Measurements from ENCODE around the gene SH3D19. TPM values are rescaled to one million over a fixed set of nuclear protein-coding genes. Genes with fewer than 3 reads are reported as not detected.

SH3D19 gene
- total RNA-seq, 1 donor from 2014 or later: not detected

DNA sequence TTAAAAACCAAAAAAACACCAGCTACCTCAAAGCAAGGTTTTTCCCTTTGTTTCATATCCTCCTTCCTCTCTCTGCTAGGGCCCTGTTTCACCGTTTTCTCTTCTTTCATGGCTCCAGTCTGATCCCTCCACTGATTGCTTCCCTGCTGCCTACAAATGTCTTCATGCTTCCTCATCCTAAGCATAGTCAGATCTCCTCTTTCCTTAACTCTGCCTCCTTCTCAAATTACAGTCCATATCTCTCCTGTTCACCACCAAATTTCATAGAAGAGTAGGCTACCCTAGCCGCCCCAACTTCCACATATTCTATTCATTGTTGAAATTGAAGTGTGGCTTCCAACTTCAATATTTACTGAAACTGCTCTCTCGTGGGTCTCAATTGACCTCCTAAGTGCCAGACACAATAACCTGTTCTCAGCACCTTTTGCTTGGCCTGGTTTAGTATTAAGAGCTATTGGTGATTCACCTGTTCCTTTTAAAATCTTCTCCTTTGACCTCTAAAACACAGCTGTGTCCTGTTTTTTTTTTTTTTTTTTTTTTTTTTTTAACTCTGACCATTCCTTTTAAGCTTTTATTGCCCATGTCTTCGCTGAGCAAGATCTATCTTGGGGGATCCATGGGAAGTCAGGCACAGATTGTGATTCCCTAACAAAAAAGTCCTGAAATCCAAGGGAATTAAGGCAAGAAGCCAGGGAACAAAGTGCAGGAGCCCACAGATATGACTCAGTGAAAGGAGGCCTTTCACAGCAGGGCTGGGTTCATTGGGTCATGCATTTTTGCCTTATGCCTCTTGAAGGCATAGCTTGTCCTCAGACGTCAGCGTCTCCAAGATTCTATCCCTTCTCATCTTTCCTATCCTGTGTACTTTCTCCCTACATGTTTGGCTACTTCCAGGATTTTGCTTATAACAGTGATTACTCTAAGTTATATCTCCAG is 140.6 kb downstream of the SH3D19 start:
- Mint-ChIP-seq H3K36me3 (ENCODE audit: low read depth) (no peaks in the 10 kb centered on the region), H3K9me3 (no peaks in the 10 kb centered on the region), H3K4me1 (ENCODE audit: low read depth) (no peaks in the 10 kb centered on the region), H3K27ac (no peak overlapping the region), H3K27me3 (ENCODE audit: insufficient read depth) (peaks cover 2% of the 10 kb centered on the region), H3K4me3 (no peak overlapping the region)
- DNase-seq (ENCODE audit: low spot score): no peak
- intact Hi-C loops (cut with micrococcal nuclease): no loop called here

DNA sequence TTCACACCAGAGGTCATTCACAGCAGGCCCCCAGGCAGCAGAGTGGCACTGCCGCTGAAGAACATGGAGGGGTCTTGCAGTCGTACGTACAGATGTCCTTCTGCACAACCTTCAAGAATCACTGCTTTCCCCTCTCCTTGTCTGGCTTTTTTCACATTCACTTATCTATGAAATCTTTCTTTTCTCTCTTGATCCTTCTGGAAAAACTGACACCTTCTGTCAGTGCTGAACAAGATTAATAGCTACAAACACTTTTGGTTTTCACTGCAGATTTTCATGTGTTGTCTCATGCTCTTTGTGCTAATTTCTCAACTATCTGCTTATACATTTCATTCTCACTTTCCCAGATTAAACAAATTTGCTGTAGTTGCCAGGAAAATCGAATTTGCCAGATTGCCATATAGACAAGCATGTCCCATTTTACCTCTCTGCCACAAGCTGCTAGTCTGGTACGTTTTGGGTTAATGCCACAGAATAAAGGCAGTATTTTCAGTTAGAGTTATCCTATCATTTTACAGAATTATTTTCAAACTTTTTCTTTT is 142.9 kb downstream of the SH3D19 start:
- peaks cover 2% of the 10 kb centered on the region for H3K27me3 Mint-ChIP-seq (ENCODE audit: insufficient read depth)
- intact Hi-C loops (cut with micrococcal nuclease): no loop called here
- H3K27ac Mint-ChIP-seq: no peak overlapping the region
- H3K36me3 Mint-ChIP-seq (ENCODE audit: low read depth): no peaks in the 10 kb centered on the region
- H3K4me3 Mint-ChIP-seq: no peak overlapping the region
- H3K9me3 Mint-ChIP-seq: no peaks in the 10 kb centered on the region
- no peaks in the 10 kb centered on the region for H3K4me1 Mint-ChIP-seq (ENCODE audit: low read depth)
- DNase-seq (ENCODE audit: low spot score): no peak

DNA sequence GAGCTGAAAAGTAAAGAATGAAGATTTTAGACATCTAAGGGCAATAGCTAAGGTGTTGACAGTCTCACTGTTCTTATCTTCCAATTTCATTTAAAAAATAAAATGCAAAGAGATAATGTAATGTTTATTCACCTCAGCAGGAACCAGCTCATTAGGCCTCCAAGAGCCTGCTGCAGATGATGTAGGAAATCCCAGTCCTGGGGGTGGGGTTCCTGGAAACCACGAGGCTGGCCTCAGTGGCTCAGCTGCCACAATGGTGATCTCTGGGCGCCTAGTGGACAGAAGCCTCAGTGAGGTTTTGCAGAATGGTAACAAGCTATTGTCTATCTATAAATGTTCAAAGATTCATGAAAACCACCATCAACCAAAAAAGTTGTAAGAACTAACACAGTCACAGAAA is 148.7 kb downstream of the SH3D19 start:
- H3K4me3 Mint-ChIP-seq: no peak overlapping the region
- DNase-seq (ENCODE audit: low spot score): no peak
- intact Hi-C loops (cut with micrococcal nuclease): no loop called here
- H3K4me1 Mint-ChIP-seq (ENCODE audit: low read depth): no peaks in the 10 kb centered on the region
- H3K27ac Mint-ChIP-seq: no peak overlapping the region
- H3K27me3 Mint-ChIP-seq (ENCODE audit: insufficient read depth): no peaks in the 10 kb centered on the region
- H3K36me3 Mint-ChIP-seq (ENCODE audit: low read depth): no peaks in the 10 kb centered on the region
- no peaks in the 10 kb centered on the region for H3K9me3 Mint-ChIP-seq

DNA sequence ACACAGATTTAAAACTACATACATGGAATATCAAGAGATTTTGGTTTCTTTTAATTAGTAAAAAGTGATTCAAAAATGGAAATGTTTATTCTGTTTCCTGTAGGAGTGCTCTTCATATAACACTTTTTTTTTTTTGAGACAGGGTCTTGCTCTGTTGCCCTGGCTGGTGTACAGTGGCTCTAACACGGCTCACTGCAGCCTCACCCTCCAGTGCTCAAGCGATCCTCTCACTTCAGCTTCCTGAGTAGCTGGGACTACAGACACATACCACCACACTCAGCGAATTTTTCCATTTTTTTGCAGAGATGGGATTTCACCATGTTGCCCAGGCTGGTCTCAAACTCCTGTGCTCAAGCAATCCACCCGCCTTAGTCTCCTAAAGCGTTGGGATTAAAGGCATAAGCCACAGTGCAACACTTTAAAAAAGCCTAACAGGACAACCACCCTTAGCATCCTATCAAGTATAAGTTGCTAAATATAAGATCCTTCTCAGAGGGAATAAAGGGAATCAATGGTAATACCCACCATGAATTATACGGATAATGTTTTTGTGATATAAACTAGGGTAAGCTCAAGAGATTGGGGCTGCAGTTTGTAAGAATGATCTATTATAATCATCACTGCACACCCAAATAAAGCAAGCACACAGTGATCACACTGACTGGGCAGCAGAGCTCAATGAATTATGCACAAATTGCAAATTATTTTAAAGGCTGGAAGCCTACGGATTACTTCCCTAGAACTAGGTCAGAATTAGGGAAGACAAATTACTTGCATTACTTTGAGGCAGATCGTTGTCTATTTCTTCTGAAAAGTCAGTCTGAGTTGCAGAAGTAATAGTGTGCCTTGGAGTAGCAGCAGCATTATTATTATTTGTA is 149.4 kb downstream of the SH3D19 start:
- DNase-seq (ENCODE audit: low spot score): no peak
- no peaks in the 10 kb centered on the region for H3K9me3 Mint-ChIP-seq
- intact Hi-C loops (cut with micrococcal nuclease): no loop called here
- H3K36me3 Mint-ChIP-seq (ENCODE audit: low read depth): no peaks in the 10 kb centered on the region
- H3K27ac Mint-ChIP-seq: no peak overlapping the region
- no peaks in the 10 kb centered on the region for H3K4me1 Mint-ChIP-seq (ENCODE audit: low read depth)
- H3K4me3 Mint-ChIP-seq: no peak overlapping the region
- no peaks in the 10 kb centered on the region for H3K27me3 Mint-ChIP-seq (ENCODE audit: insufficient read depth)

DNA sequence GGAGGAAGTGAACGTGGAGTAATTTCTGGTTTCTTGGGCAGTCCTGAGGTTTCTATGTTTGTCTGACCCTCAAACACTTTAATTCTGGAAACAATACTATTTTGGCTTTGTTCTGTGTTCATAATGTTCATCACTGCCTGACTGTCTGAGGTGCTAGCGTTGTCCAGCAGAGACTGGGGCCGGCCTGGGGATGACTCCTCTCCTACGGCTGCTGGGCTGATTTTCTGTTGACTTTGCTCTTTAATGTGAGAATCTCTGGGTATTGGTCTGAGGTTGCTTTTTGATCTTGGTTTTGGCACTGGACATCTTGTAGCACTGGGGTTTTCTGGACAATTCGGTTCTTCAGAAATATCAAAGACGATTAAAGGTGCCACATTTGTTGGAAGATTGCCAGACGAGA is 150.2 kb downstream of the SH3D19 start:
- no peak overlapping the region for H3K27ac Mint-ChIP-seq
- H3K4me1 Mint-ChIP-seq (ENCODE audit: low read depth): no peaks in the 10 kb centered on the region
- H3K36me3 Mint-ChIP-seq (ENCODE audit: low read depth): no peaks in the 10 kb centered on the region
- no peak overlapping the region for H3K4me3 Mint-ChIP-seq
- H3K9me3 Mint-ChIP-seq: no peaks in the 10 kb centered on the region
- intact Hi-C loops (cut with micrococcal nuclease): no loop called here
- DNase-seq (ENCODE audit: low spot score): no peak
- H3K27me3 Mint-ChIP-seq (ENCODE audit: insufficient read depth): no peaks in the 10 kb centered on the region

DNA sequence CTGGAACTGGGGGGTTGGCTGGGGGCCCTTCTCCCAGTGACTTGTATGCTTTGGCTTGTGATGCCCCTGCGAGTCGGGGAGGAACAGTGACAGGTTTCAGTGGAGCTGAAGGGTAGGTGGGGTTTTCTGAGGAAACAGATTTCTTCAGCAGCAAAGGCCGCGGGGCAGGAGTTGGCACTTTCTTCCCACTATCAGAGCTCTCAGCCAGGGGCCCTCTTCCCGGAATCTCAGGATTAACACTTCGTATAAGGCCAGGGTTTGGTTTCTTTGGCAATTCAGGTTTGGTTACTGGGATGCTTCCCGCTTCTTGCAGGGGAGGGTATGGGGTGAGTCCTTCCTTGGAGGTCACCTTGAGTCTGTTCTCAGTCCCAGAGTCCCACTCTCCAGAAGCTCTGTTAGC is 150.6 kb downstream of the SH3D19 start:
- no peak for DNase-seq (ENCODE audit: low spot score)
- intact Hi-C loops (cut with micrococcal nuclease): no loop called here
- H3K9me3 Mint-ChIP-seq: no peaks in the 10 kb centered on the region
- H3K27me3 Mint-ChIP-seq (ENCODE audit: insufficient read depth): no peaks in the 10 kb centered on the region
- H3K36me3 Mint-ChIP-seq (ENCODE audit: low read depth): no peaks in the 10 kb centered on the region
- no peaks in the 10 kb centered on the region for H3K4me1 Mint-ChIP-seq (ENCODE audit: low read depth)
- no peak overlapping the region for H3K27ac Mint-ChIP-seq
- H3K4me3 Mint-ChIP-seq: no peak overlapping the region

DNA sequence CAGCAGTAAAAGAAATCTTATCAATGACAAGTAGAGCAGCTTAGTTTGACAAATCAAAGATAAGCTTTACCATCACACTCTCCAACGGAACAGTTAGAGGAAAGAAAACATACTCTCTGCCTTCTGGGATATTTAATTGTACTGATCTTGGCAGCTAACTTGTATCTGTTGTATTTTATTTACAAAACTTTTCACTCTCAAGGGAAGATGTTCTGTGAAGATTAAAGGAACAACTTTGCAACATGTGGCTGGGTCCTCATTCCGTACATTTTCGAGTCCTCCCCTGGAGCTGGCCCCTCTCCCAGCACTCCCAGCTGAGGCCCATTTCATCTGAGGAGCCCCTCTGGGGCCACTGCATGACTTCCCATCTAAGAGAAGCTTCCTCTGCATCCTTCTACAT is 151.5 kb downstream of the SH3D19 start:
- H3K27ac Mint-ChIP-seq: no peak overlapping the region
- no peak overlapping the region for H3K4me3 Mint-ChIP-seq
- intact Hi-C loops (cut with micrococcal nuclease): no loop called here
- H3K9me3 Mint-ChIP-seq: no peaks in the 10 kb centered on the region
- H3K4me1 Mint-ChIP-seq (ENCODE audit: low read depth): no peaks in the 10 kb centered on the region
- no peaks in the 10 kb centered on the region for H3K36me3 Mint-ChIP-seq (ENCODE audit: low read depth)
- no peak for DNase-seq (ENCODE audit: low spot score)
- H3K27me3 Mint-ChIP-seq (ENCODE audit: insufficient read depth): no peaks in the 10 kb centered on the region

DNA sequence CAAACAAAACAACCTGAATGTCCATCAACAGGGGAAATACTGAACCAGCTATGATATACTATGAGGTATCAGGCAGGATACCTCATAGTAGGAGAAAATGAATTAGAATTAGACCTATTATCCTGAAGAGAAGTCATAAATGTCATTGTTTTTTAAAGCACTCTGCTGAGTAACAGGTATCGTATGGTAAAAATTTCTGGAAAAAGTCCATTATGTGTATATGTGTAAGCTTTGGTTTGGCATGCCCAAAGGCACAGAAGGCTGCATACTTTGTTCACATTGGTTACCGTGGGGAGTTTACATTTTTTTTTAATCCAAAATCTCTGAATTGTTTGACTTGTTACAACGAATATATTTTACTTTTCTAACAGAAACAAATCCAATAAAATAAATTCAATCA is 155.5 kb downstream of the SH3D19 start:
- Mint-ChIP-seq H3K27me3 (ENCODE audit: insufficient read depth) (peaks cover 5% of the 10 kb centered on the region), H3K36me3 (ENCODE audit: low read depth) (no peaks in the 10 kb centered on the region), H3K9me3 (no peaks in the 10 kb centered on the region), H3K27ac (no peak overlapping the region), H3K4me3 (no peak overlapping the region), H3K4me1 (ENCODE audit: low read depth) (no peaks in the 10 kb centered on the region)
- DNase-seq (ENCODE audit: low spot score): no peak
- intact Hi-C loops (cut with micrococcal nuclease): no loop called here

DNA sequence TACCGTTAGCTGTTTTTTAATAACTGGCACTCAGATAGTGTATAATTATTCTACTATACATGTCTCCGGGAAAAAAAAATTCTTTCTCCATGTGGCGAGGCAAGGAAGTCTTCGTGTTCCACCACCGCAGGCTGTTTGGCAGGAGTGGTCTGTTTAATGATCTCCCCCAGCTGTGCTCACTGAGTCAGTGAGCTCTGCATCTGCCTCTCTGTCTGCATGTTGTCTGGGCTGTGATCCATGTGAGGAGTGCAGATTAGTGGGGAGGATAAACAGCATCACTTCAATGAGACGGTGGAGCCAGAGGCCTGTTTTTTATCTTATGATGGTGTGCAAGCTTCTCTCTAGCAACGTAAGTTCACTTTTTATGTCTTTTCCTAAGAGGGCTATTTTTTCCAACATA is 156.2 kb downstream of the SH3D19 start:
- no peak overlapping the region for H3K27ac Mint-ChIP-seq
- H3K4me1 Mint-ChIP-seq (ENCODE audit: low read depth): no peaks in the 10 kb centered on the region
- no peaks in the 10 kb centered on the region for H3K36me3 Mint-ChIP-seq (ENCODE audit: low read depth)
- no peak for DNase-seq (ENCODE audit: low spot score)
- H3K27me3 Mint-ChIP-seq (ENCODE audit: insufficient read depth): peaks cover 7% of the 10 kb centered on the region
- intact Hi-C loops (cut with micrococcal nuclease): no loop called here
- no peaks in the 10 kb centered on the region for H3K9me3 Mint-ChIP-seq
- H3K4me3 Mint-ChIP-seq: no peak overlapping the region

DNA sequence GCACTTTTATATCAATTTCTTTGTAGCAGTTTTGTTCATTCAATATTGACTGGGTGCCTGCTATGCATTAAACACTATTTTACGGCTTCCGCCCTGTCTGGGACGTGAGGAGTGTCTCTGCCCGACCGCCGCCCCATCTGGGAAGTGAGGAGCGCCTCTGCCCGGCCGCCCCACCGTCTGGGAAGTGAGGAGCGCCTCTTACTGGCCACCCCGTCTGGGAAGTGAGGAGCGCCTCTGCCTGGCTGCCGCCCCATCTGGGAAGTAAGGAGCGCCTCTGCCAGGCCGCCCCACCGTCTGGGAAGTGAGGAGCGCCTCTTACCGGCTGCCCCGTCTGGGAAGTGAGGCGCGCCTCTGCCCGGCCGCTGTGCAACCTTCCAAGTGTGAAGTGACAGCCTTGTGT is 157.8 kb downstream of the SH3D19 start:
- Mint-ChIP-seq H3K27me3 (ENCODE audit: insufficient read depth) (peaks cover 7% of the 10 kb centered on the region), H3K4me3 (no peak overlapping the region), H3K36me3 (ENCODE audit: low read depth) (no peaks in the 10 kb centered on the region), H3K9me3 (no peaks in the 10 kb centered on the region), H3K4me1 (ENCODE audit: low read depth) (no peaks in the 10 kb centered on the region), H3K27ac (no peak overlapping the region)
- no peak for DNase-seq (ENCODE audit: low spot score)
- intact Hi-C loops (cut with micrococcal nuclease): no loop called here

DNA sequence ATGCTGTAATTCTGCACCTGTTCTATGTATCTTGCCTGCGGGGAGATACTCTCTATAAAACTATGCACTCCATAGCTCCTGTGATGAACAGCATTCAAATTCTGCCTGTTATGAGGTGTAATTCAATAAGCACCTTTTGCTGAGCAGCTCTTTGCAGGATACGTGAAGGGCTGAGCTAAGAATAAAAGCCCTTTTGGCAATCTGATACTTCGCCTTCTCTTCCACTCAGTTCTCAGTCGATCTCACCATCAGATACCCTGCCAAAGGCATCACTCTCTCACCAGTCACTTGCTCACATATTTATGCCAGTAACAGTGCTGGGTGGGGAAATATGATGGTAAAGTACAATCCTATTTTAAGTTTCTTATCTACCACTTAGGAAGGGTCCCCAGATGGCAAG is 158.8 kb downstream of the SH3D19 start:
- Mint-ChIP-seq H3K36me3 (ENCODE audit: low read depth) (no peaks in the 10 kb centered on the region), H3K9me3 (no peaks in the 10 kb centered on the region), H3K27ac (no peak overlapping the region), H3K4me3 (no peak overlapping the region), H3K27me3 (ENCODE audit: insufficient read depth) (peaks cover 7% of the 10 kb centered on the region), H3K4me1 (ENCODE audit: low read depth) (no peaks in the 10 kb centered on the region)
- intact Hi-C loops (cut with micrococcal nuclease): no loop called here
- DNase-seq (ENCODE audit: low spot score): no peak

DNA sequence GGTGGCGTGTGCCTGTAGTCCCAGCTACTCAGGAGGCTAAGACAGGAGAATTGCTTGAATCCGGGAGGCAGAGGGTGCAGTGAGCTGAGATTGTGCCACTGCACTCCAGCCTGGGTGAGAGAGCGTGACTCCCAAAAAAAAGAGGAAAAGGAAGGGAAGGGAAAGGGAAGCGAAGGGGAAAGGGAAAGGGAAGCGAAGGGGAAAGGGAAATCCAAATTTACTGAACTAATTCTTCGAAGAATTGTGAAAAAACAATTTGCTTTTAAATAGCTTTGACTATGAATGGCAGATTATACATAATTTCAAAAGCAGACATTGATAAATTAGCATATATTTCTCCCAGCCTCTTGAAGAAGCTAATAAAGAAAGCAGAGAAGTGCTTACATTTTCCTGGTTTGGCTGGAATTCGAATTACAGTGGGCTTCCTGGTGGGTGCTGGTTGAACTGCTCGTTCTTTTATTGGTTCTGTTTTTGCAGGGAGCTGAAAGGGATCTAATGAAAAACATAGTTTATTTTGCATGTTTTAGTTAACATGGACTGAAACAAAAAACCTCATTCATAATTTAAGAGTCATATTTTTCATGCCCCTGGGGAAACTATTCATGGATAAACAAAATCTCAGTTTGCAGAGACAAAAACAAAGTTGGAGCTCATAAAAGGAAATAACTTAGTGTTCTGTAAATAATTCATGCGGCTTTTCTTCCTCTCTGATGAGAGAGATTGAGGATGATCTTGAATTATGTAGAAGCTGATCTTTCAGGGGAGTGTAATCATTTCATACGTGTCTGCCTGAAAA is 160.0 kb downstream of the SH3D19 start:
- peaks cover 7% of the 10 kb centered on the region for H3K27me3 Mint-ChIP-seq (ENCODE audit: insufficient read depth)
- no peaks in the 10 kb centered on the region for H3K9me3 Mint-ChIP-seq
- DNase-seq (ENCODE audit: low spot score): no peak
- H3K4me3 Mint-ChIP-seq: no peak overlapping the region
- intact Hi-C loops (cut with micrococcal nuclease): no loop called here
- no peaks in the 10 kb centered on the region for H3K4me1 Mint-ChIP-seq (ENCODE audit: low read depth)
- no peak overlapping the region for H3K27ac Mint-ChIP-seq
- no peaks in the 10 kb centered on the region for H3K36me3 Mint-ChIP-seq (ENCODE audit: low read depth)
